Endothelial cell of umbilical vein (primary cell): Measurements from ENCODE around the gene CNDP2. TPM values are rescaled to one million over a fixed set of nuclear protein-coding genes. Genes with fewer than 3 reads are reported as not detected.

ENCODE experiments used
- Bru-seq: library from RNA; stranded (reverse); fragments of 400-500 nt; gene quantifications from one replicate; lab custom pipeline; 2021; lab: Mats Ljungman, UMichigan
- BruChase-seq, 2 experiments: library from RNA; stranded (reverse); fragments of 400-500 nt; gene quantifications; one replicate each; lab custom pipeline; 2021; lab: Mats Ljungman, UMichigan
- BruUV-seq: library from RNA; stranded (reverse); fragments of 400-500 nt; replicated peaks from 2 replicates; lab custom pipeline; 2021; lab: Mats Ljungman, UMichigan
- CTCF ChIA-PET: fragments of 300-600, 350-600 bp; sonication (Branson Sonifier 250); formaldehyde crosslinking; loops from one replicate; lab custom pipeline; 2021; ENCODE audit warnings: antibody characterized with exemption, inconsistent platforms; lab: Charles Lee
- POLR2A ChIA-PET: fragments of 300-600, 350-600 bp; sonication (Branson Sonifier 250); formaldehyde crosslinking; loops from one replicate; lab custom pipeline; 2021; ENCODE audit warnings: antibody characterized with exemption, inconsistent platforms; lab: Charles Lee
- DNase-seq: peaks from one replicate; pipeline ENCODE4 v3.0.0-alpha.2; 2011; ENCODE audit warnings: low read depth, low spot score
- FAIRE-seq: peaks from 2 replicates; lab custom pipeline; 2011; peaks lifted over from hg19 to GRCh38; lab: Jason Lieb, UNC
- H2AFZ ChIP-seq: 2 replicates; pipeline ENCODE4 v1.6.0; 2012; ENCODE audit warnings: low read depth, low read length, control low read depth, inconsistent platforms
- H3K27ac ChIP-seq: 2 replicates; pipeline ENCODE4 v1.5.1; 2011; ENCODE audit warnings: low read depth, mild to moderate bottlenecking, control low read depth, low read length, moderate library complexity; ENCODE audit not compliant: insufficient read depth
- H3K27me3 ChIP-seq, 2 experiments: 2 replicates each; pipeline versions ENCODE4 v1.6.0 to v1.6.1; 2011; ENCODE audit warnings: low read length in 2 of 2, mixed read lengths in 1 of 2; ENCODE audit not compliant: control insufficient read depth in 2 of 2, insufficient read depth in 2 of 2
- H3K36me3 ChIP-seq, 2 experiments: 2 replicates in 1 of 2; 3 replicates in 1 of 2; pipeline ENCODE4 v1.5.1; 2011; ENCODE audit warnings: low read length in 2 of 2, mild to moderate bottlenecking in 1 of 2, moderate library complexity in 1 of 2; ENCODE audit not compliant: control insufficient read depth in 2 of 2, insufficient read depth in 2 of 2; ENCODE audit errors: extremely low read depth in 1 of 2
- H3K4me1 ChIP-seq: 3 replicates; pipeline ENCODE4 v1.5.1; 2011; ENCODE audit warnings: mild to moderate bottlenecking, low read length; ENCODE audit not compliant: control insufficient read depth, insufficient read depth; ENCODE audit errors: extremely low read depth
- H3K4me2 ChIP-seq: 2 replicates; pipeline ENCODE4 v1.6.1; 2011; ENCODE audit warnings: low read length, control low read depth, mixed read lengths; ENCODE audit not compliant: insufficient read depth
- H3K4me3 ChIP-seq, 3 experiments: fragments of 200-600 bp in 1 of 3; sonication (generic), shearing (Covaris generic) in 1 of 3; replicated peaks in 1 of 3; 2 replicates each; pipeline ENCODE4 v1.5.1; 2011 to 2016; ENCODE audit warnings: control low read depth in 3 of 3, low read length in 3 of 3, mild to moderate bottlenecking in 2 of 3, inconsistent platforms in 1 of 3, low read depth in 1 of 3, moderate library complexity in 1 of 3; ENCODE audit not compliant: insufficient read depth in 1 of 3
- H3K79me2 ChIP-seq: 2 replicates; pipeline ENCODE4 v1.6.0; 2012; ENCODE audit warnings: low read length, inconsistent platforms; ENCODE audit not compliant: control insufficient read depth, insufficient read depth
- H3K9ac ChIP-seq: replicated peaks from 2 replicates; pipeline ENCODE3; 2011; ENCODE audit warnings: low read length, control low read depth; ENCODE audit not compliant: insufficient read depth; ENCODE audit errors: extremely low read depth
- H3K9me1 ChIP-seq: replicated peaks from 3 replicates; pipeline ENCODE4 v1.6.0; 2011; ENCODE audit warnings: mild to moderate bottlenecking, low read length; ENCODE audit not compliant: control insufficient read depth, insufficient read depth; ENCODE audit errors: extremely low read depth
- H3K9me3 ChIP-seq: replicated peaks from 2 replicates; pipeline ENCODE4 v1.5.1; 2012; ENCODE audit warnings: low read length, inconsistent platforms; ENCODE audit not compliant: control insufficient read depth, insufficient read depth
- H4K20me1 ChIP-seq: replicated peaks from 2 replicates; pipeline ENCODE3; 2011; ENCODE audit warnings: mild to moderate bottlenecking, low read length; ENCODE audit not compliant: control insufficient read depth, insufficient read depth; ENCODE audit errors: extremely low read depth
- EZH2 ChIP-seq: IDR thresholded peaks from 2 replicates; pipeline ENCODE4 v1.6.1; 2012; ENCODE audit warnings: borderline replicate concordance, low read depth, mild to moderate bottlenecking, moderate library complexity, low read length, inconsistent platforms; ENCODE audit not compliant: severe bottlenecking
- FOS ChIP-seq: IDR thresholded peaks from 2 replicates; pipeline ENCODE4 v1.6.1; 2011; ENCODE audit warnings: mild to moderate bottlenecking, low read length, moderate library complexity, borderline replicate concordance; ENCODE audit not compliant: insufficient read depth
- GATA2 ChIP-seq: IDR thresholded peaks from 2 replicates; pipeline ENCODE4 v1.7.0; 2011; ENCODE audit warnings: low read depth, mild to moderate bottlenecking, moderate library complexity, mixed read lengths, low read length; ENCODE audit not compliant: insufficient read length, insufficient read depth
- JUN ChIP-seq: IDR thresholded peaks from 2 replicates; pipeline ENCODE4 v1.6.1; 2011; ENCODE audit warnings: borderline replicate concordance, low read depth; ENCODE audit not compliant: insufficient read length, insufficient read depth
- MYC ChIP-seq: IDR thresholded peaks from one replicate; pipeline ENCODE4 v1.6.1; 2011; ENCODE audit warnings: mild to moderate bottlenecking, low read depth, low read length
- POLR2A ChIP-seq: IDR thresholded peaks from 2 replicates; pipeline ENCODE4 v1.6.1; 2012; ENCODE audit warnings: low read depth, mild to moderate bottlenecking, control low read depth, low read length
- POLR2AphosphoS5 ChIP-seq: IDR thresholded peaks from 2 replicates; pipeline ENCODE4 v1.6.1; 2012; ENCODE audit warnings: low read depth, mild to moderate bottlenecking, control low read depth, low read length, moderate library complexity; ENCODE audit not compliant: insufficient read depth
- dilution Hi-C: fragments of 300-500 bp; cut with MboI; formaldehyde crosslinking; loops from one replicate; pipeline ENCODE4 v1.15.0; 2019; ENCODE audit warnings: low sequenced_read_pairs; ENCODE audit not compliant: extremely low pct_ligation_motif_present
- intact Hi-C: fragments of 100-400 bp; cut with micrococcal nuclease; formaldehyde crosslinking; loops from one replicate; pipeline ENCODE4 v1.10.0; 2022
- long read RNA-seq: library from polyadenylated mRNA; stranded (forward); transcript quantifications from one replicate; pipeline ENCODE4 v2.0.0, GENCODE V29; 2021
- polyA minus RNA-seq, 3 experiments: library from RNA; depleted of rRNA, polyadenylated mRNA; stranded (reverse); fragments of >200 nt; gene quantifications; 1 replicate in 1 of 3; 2 replicates in 2 of 3; pipeline ENCODE4 v1.2.3, GENCODE V29; 2011
- polyA plus RNA-seq, 4 experiments: library from polyadenylated mRNA; depleted of rRNA in 3 of 4; stranded (reverse) in 3 of 4; unstranded in 1 of 4; fragments of >200 nt; gene quantifications; 2 replicates each; pipeline versions ENCODE4 v1.2.1 to v1.2.3, GENCODE V29; 2011 to 2012; ENCODE audit warnings: missing spikeins in 1 of 4
- total RNA-seq: library from RNA; stranded (reverse); gene quantifications from 2 replicates; pipeline ENCODE4 v1.2.3, GENCODE V29; 2021
- TF ChIP-seq, protein P1 (sequence below): IDR thresholded peaks from 2 replicates; pipeline ENCODE4 v1.6.1; 2011; ENCODE audit not compliant: insufficient read depth, insufficient read length
- TF ChIP-seq, protein P2 (sequence below), 2 donors: IDR thresholded peaks; 1 replicate in 1 of 2; 2 replicates in 1 of 2; pipeline ENCODE4 v1.5.1; 2011; ENCODE audit warnings: low read length in 2 of 2, mild to moderate bottlenecking in 2 of 2, moderate library complexity in 2 of 2, control low read depth in 1 of 2, inconsistent platforms in 1 of 2, low read depth in 1 of 2; ENCODE audit not compliant: insufficient read depth in 1 of 2; ENCODE audit errors: extremely low read depth in 1 of 2

Gene CNDP2
- 121 and 123 TPM in 2 replicates for total RNA-seq
- polyA plus RNA-seq, result 39.9 and 52.9 TPM in 2 replicates
- polyA plus RNA-seq (2011; cell fraction: cytosol; rRNA removed), result 67.0 and 79.0 TPM in 2 replicates
- polyA plus RNA-seq (2011; cell fraction: nucleus; rRNA removed), result 78.4 and 84.3 TPM in 2 replicates
- polyA plus RNA-seq (2012), result 109 and 118 TPM in 2 replicates
- 112 and 114 TPM in 2 replicates for polyA minus RNA-seq
- 21.1 TPM for polyA minus RNA-seq (2011; cell fraction: cytosol; rRNA and poly(A)+ RNA removed)
- 39.0 and 52.5 TPM in 2 replicates for polyA minus RNA-seq (2011; cell fraction: nucleus; rRNA and poly(A)+ RNA removed)
- Bru-seq, nascent RNA, result percentile 74 among the genes with signal in this experiment
- percentile 81 among the genes with signal in this experiment for BruChase-seq, experiment 1, labeled RNA remaining after a 6-hour chase
- percentile 76 among the genes with signal in this experiment for BruChase-seq, experiment 2, labeled RNA remaining after a 2-hour chase
- long read RNA-seq, full-length matches to known transcripts, result 236 of 303 reads
- long read RNA-seq, partial matches to known transcripts, result 33 of 303 reads
- long read RNA-seq, other reads (novel, unspliced or antisense), result 34 of 303 reads

DNA sequence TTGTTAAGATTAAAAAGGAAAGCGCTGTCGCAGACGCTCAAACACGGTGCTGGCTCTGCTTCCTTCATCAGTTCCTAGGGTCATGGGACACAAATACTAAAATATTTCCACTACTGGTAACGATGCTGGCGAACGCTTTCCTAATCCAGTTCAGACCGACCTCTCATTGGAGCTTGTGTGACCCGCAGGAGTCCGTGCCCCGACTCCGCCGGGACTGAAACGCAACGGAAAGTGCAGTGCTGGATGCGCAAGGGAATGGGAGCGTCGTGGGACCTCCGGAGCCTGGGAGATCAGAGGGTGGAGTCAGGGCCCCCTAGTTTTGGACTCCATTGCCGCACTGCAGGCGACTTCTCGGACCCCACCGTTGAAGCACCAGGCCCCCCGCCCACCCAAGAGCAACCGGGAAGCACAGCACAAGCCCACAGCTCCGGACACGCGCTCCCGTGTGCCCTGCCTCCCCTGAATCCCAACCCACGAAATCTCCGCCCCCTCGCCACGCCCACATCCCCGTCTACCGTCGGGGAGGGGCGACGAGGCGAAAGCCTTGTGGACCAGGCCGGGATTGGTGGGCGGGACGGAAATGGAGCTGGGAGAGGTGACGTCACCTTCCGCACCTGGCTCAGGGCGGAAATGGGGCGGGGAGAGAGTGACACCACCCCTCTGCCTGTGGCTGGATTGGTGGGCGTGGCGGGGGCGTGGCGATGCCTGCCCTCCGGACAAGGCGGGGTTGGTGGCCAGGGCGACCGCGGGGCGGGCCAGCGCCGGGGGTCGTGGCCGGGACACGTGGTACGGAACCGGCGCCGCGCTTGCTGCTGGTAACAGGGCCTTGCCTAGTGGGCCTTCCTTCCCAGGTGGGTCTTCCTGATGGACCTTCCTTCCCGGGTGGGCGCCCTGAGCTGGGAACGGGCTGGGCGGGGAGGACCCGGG, at the start of gene CNDP2:
CNDP2 (plus strand) TSS at position 783 of the 927 bp plus-strand sequence. CDS start 3,611 bp downstream, outside the sequence.
- Histone ChIP-seq H3K4me3 (peak within 1 kb of the TSS; percentile 52 to 89 (median 74)), H3K9ac (peak within 1 kb of the TSS; percentile 75), H3K79me2 (peaks cover 23% of the 10 kb centered on the region), H4K20me1 (no peaks in the 10 kb centered on the region), H2AFZ (peak within 1 kb of the TSS; percentile 98), H3K36me3 (no peaks in the 10 kb centered on the region), H3K27ac (peak within 1 kb of the TSS; percentile 59), H3K9me1 (no peaks in the 10 kb centered on the region), H3K4me2 (peak within 1 kb of the TSS; percentile 95), H3K9me3 (no peaks in the 10 kb centered on the region), H3K4me1 (peaks cover 11% of the 10 kb centered on the region), H3K27me3 (peaks cover 12 to 20% of the 10 kb centered on the region in 2 experiments)
- dilution Hi-C loops, result no loop called here
- intact Hi-C loops, result loop anchor here (1.0 to 10.0 kb wide), 7 partner anchors 28 to 1996 kb away; partner anchors contain the start of genes PTGR3 and TIMM21
- TF ChIP-seq MYC (peak; percentile 42), POLR2AphosphoS5 (peak; percentile 74), POLR2A (peak; percentile 45), FOS (peak; percentile 18), GATA2 (no peak), JUN (peak; percentile 93), EZH2 (no peak)
- TF ChIP-seq, protein P1, sequence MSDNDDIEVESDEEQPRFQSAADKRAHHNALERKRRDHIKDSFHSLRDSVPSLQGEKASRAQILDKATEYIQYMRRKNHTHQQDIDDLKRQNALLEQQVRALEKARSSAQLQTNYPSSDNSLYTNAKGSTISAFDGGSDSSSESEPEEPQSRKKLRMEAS, result peak; percentile 84
- TF ChIP-seq, protein P2, sequence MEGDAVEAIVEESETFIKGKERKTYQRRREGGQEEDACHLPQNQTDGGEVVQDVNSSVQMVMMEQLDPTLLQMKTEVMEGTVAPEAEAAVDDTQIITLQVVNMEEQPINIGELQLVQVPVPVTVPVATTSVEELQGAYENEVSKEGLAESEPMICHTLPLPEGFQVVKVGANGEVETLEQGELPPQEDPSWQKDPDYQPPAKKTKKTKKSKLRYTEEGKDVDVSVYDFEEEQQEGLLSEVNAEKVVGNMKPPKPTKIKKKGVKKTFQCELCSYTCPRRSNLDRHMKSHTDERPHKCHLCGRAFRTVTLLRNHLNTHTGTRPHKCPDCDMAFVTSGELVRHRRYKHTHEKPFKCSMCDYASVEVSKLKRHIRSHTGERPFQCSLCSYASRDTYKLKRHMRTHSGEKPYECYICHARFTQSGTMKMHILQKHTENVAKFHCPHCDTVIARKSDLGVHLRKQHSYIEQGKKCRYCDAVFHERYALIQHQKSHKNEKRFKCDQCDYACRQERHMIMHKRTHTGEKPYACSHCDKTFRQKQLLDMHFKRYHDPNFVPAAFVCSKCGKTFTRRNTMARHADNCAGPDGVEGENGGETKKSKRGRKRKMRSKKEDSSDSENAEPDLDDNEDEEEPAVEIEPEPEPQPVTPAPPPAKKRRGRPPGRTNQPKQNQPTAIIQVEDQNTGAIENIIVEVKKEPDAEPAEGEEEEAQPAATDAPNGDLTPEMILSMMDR (IDR thresholded peaks at IDR 0.05; ENCODE audit: extremely low read depth in 1 of 2, insufficient read depth in 1 of 2, low read depth in 1 of 2, low read length in 2 of 2), result no peak
- BruUV-seq, result TSS peak; percentile 85
- POLR2A ChIA-PET, result no interaction called here
- DNase-seq (peak; percentile 99), FAIRE-seq (peak; percentile 98)
- CTCF ChIA-PET, result interaction anchor here (1.0 to 2.3 kb wide), 5 partner anchors 19 to 298 kb away, joined by 3 to 12 read pairs (median 5); no protein-coding TSS in a partner anchor
